SK-N-SH (cell line): ENCODE data around the gene NCOA5.

ENCODE experiments used
- CHD2 ChIP-seq: fragments of 150-350 bp; IDR thresholded peaks from 2 replicates; pipeline ENCODE4 v1.6.1; 2018; ENCODE audit warnings: low read length; ENCODE audit not compliant: partially characterized antibody
- EP300 ChIP-seq, 2 experiments: IDR thresholded peaks; 2 replicates each; pipeline versions ENCODE4 v1.4.0 to v1.6.1; 2012; ENCODE audit warnings: borderline replicate concordance in 1 of 2, low read depth in 1 of 2, low read length in 1 of 2
- EZH2phosphoT487 ChIP-seq: fragments of 200-600 bp; sonication (generic); IDR thresholded peaks from 2 replicates; pipeline ENCODE4 v1.6.1; 2017; ENCODE audit warnings: low read depth, mixed run types, mild to moderate bottlenecking, antibody characterized with exemption, moderate library complexity, borderline replicate concordance
- FOXJ3 ChIP-seq: sonication (generic); formaldehyde crosslinking; IDR thresholded peaks from 2 replicates; pipeline ENCODE4 v1.5.1; 2020; ENCODE audit warnings: mild to moderate bottlenecking, missing genetic modification reagents
- FOXM1 ChIP-seq: IDR thresholded peaks from 2 replicates; pipeline ENCODE4 v1.4.0; 2012; ENCODE audit warnings: low read depth, mild to moderate bottlenecking
- MAX ChIP-seq: IDR thresholded peaks from 2 replicates; pipeline ENCODE4 v1.4.0; 2012; ENCODE audit warnings: low read depth
- NFIC ChIP-seq: IDR thresholded peaks from 2 replicates; pipeline ENCODE4 v1.4.0; 2012; ENCODE audit warnings: borderline replicate concordance
- POLR2AphosphoS5 ChIP-seq: IDR thresholded peaks from 2 replicates; pipeline ENCODE4 v1.6.1; 2012; ENCODE audit warnings: low read depth, low read length
- RAD21 ChIP-seq: IDR thresholded peaks from 2 replicates; pipeline ENCODE4 v1.6.1; 2012; ENCODE audit warnings: mild to moderate bottlenecking, low read length
- SMC3 ChIP-seq: IDR thresholded peaks from 2 replicates; pipeline ENCODE4 v1.6.1; 2012; ENCODE audit warnings: low read depth, low read length, improper control_type of control experiment
- TAF1 ChIP-seq: IDR thresholded peaks from 2 replicates; pipeline ENCODE4 v1.6.1; 2012; ENCODE audit warnings: low read depth, mild to moderate bottlenecking, low read length, moderate library complexity, borderline replicate concordance
- TF ChIP-seq, protein P1 (sequence below): fragments of 200-600 bp; sonication (generic); IDR thresholded peaks from 2 replicates; pipeline ENCODE4 v1.6.1; 2017; ENCODE audit warnings: antibody characterized with exemption, mild to moderate bottlenecking, moderate library complexity

DNA sequence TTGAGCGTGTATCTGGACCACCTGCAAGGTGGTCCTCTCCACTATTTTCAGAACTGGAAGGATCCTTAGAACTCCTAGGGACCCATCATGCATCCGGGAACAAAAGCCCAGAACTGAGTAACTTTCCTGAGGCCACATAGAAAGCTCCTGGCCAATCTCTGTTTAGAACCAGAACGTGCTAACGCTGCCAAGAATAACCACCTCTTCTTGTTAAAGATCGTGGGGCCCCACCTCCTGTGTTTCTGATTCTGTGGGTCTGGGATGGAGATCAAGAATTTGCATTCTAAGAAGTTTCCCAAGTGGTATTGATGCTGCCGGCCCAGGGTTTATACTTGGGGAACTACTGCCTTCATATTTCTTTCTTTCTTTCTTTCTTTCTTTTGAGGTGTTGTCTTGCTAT, 41.6 kb upstream of the NCOA5 start:
- TF ChIP-seq SMC3: no peak
- no peak for TF ChIP-seq RAD21
- no peak for TF ChIP-seq POLR2AphosphoS5
- TF ChIP-seq, protein P1, sequence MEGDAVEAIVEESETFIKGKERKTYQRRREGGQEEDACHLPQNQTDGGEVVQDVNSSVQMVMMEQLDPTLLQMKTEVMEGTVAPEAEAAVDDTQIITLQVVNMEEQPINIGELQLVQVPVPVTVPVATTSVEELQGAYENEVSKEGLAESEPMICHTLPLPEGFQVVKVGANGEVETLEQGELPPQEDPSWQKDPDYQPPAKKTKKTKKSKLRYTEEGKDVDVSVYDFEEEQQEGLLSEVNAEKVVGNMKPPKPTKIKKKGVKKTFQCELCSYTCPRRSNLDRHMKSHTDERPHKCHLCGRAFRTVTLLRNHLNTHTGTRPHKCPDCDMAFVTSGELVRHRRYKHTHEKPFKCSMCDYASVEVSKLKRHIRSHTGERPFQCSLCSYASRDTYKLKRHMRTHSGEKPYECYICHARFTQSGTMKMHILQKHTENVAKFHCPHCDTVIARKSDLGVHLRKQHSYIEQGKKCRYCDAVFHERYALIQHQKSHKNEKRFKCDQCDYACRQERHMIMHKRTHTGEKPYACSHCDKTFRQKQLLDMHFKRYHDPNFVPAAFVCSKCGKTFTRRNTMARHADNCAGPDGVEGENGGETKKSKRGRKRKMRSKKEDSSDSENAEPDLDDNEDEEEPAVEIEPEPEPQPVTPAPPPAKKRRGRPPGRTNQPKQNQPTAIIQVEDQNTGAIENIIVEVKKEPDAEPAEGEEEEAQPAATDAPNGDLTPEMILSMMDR: no peak
- no peak for TF ChIP-seq FOXJ3 (CRISPR knock-in tag)
- no peak for TF ChIP-seq MAX
- TF ChIP-seq NFIC: no peak
- no peak for TF ChIP-seq FOXM1
- TF ChIP-seq EP300 (IDR thresholded peaks at IDR 0.05; ENCODE audit: borderline replicate concordance in 1 of 2, low read depth in 1 of 2, low read length in 1 of 2): no peak
- TF ChIP-seq EZH2phosphoT487: no peak
- TF ChIP-seq TAF1: no peak
- no peak for TF ChIP-seq CHD2
